K562 (cell line): ENCODE data around the gene PTRHD1.

ENCODE experiments used
- ATF2 ChIP-seq: sonication (generic); formaldehyde crosslinking; IDR thresholded peaks from 2 replicates; pipeline ENCODE4 v1.8.1; 2022; ENCODE audit warnings: missing genetic modification reagents
- CBX8 ChIP-seq: fragments of 200-600 bp; sonication (generic); IDR thresholded peaks from 2 replicates; pipeline ENCODE4 v1.6.1; 2012; ENCODE audit warnings: borderline replicate concordance, mixed run types, low read depth, mild to moderate bottlenecking, moderate library complexity, mixed read lengths, low read length, control low read depth, inconsistent platforms; ENCODE audit not compliant: poor library complexity, severe bottlenecking; ENCODE audit errors: extremely low read depth
- CREB3L1 ChIP-seq: fragments of 450-650 bp; IDR thresholded peaks from 2 replicates; pipeline ENCODE4 v1.6.1; 2014; ENCODE audit warnings: low read depth, mild to moderate bottlenecking, moderate library complexity, borderline replicate concordance
- CSDE1 ChIP-seq, 2 experiments: fragments of 450-650 bp; IDR thresholded peaks; 2 replicates each; pipeline ENCODE4 v1.6.1; 2016; ENCODE audit warnings: mild to moderate bottlenecking in 1 of 2
- EHMT2 ChIP-seq: fragments of 450-650 bp; IDR thresholded peaks from 2 replicates; pipeline ENCODE4 v1.6.1; 2018; ENCODE audit warnings: antibody characterized with exemption
- HDAC2 ChIP-seq: fragments of 450-650 bp; IDR thresholded peaks from 2 replicates; pipeline ENCODE4 v1.6.1; 2016; ENCODE audit warnings: mild to moderate bottlenecking
- KLF10 ChIP-seq: fragments of 250-450 bp; sonication (Bioruptor Pico); IDR thresholded peaks from 2 replicates; pipeline ENCODE4 v1.6.1; 2021; ENCODE audit warnings: matching md5 sums
- MTF1 ChIP-seq: fragments of 250-450 bp; sonication (Bioruptor Pico); IDR thresholded peaks from 2 replicates; pipeline ENCODE4 v1.9.0; 2021; ENCODE audit warnings: moderate library complexity, mild to moderate bottlenecking, inconsistent platforms, borderline replicate concordance
- POLR2A ChIP-seq: fragments of 450-650 bp; conservative IDR thresholded peaks from 2 replicates; pipeline ENCODE4 v1.6.1; 2016
- ZBTB40 ChIP-seq, 2 experiments: fragments of 450-650 bp in 1 of 2; sonication (generic) in 1 of 2; formaldehyde crosslinking in 1 of 2; IDR thresholded peaks; 2 replicates each; pipeline versions ENCODE4 v1.7.1 to v1.9.0; 2016 to 2022; ENCODE audit warnings: inconsistent platforms in 1 of 2, mild to moderate bottlenecking in 1 of 2, missing genetic modification reagents in 1 of 2

- no peak for TF ChIP-seq CREB3L1
- TF ChIP-seq KLF10 (CRISPR knock-in tag): no peak
- TF ChIP-seq ZBTB40 (IDR thresholded peaks at IDR 0.05): no peak
- no peak for TF ChIP-seq ZBTB40 (CRISPR knock-in tag; IDR thresholded peaks at IDR 0.05)
- no peak for TF ChIP-seq ATF2
- TF ChIP-seq HDAC2: no peak
- no peak for TF ChIP-seq CSDE1 (IDR thresholded peaks at IDR 0.05)
- TF ChIP-seq CBX8: no peak
- TF ChIP-seq EHMT2: no peak
- no peak for TF ChIP-seq POLR2A
- no peak for TF ChIP-seq MTF1 (CRISPR knock-in tag)
Observed at GRCh38 chr2:24831221-24832072, 38.3 kb upstream of the PTRHD1 start.
